Endothelial cell of umbilical vein (primary cell): ENCODE data around the gene PARN. TPM values are rescaled to one million over a fixed set of nuclear protein-coding genes. Genes with fewer than 3 reads are reported as not detected.

Source experiments
- BruUV-seq: library from RNA; stranded (reverse); fragments of 400-500 nt; replicated peaks from 2 replicates; lab custom pipeline; 2021; lab: Mats Ljungman, UMichigan
- CTCF ChIA-PET: fragments of 300-600, 350-600 bp; sonication (Branson Sonifier 250); formaldehyde crosslinking; loops from one replicate; lab custom pipeline; 2021; ENCODE audit warnings: antibody characterized with exemption, inconsistent platforms; lab: Charles Lee
- POLR2A ChIA-PET: fragments of 300-600, 350-600 bp; sonication (Branson Sonifier 250); formaldehyde crosslinking; loops from one replicate; lab custom pipeline; 2021; ENCODE audit warnings: antibody characterized with exemption, inconsistent platforms; lab: Charles Lee
- DNase-seq: peaks from one replicate; pipeline ENCODE4 v3.0.0-alpha.2; 2011; ENCODE audit warnings: low read depth, low spot score
- FAIRE-seq: peaks from 2 replicates; lab custom pipeline; 2011; peaks lifted over from hg19 to GRCh38; lab: Jason Lieb, UNC
- H2AFZ ChIP-seq: 2 replicates; pipeline ENCODE4 v1.6.0; 2012; ENCODE audit warnings: low read depth, low read length, control low read depth, inconsistent platforms
- H3K27ac ChIP-seq: 2 replicates; pipeline ENCODE4 v1.5.1; 2011; ENCODE audit warnings: low read depth, mild to moderate bottlenecking, control low read depth, low read length, moderate library complexity; ENCODE audit not compliant: insufficient read depth
- H3K27me3 ChIP-seq, 2 experiments: 2 replicates each; pipeline versions ENCODE4 v1.6.0 to v1.6.1; 2011; ENCODE audit warnings: low read length in 2 of 2, mixed read lengths in 1 of 2; ENCODE audit not compliant: control insufficient read depth in 2 of 2, insufficient read depth in 2 of 2
- H3K36me3 ChIP-seq, 2 experiments: 2 replicates in 1 of 2; 3 replicates in 1 of 2; pipeline ENCODE4 v1.5.1; 2011; ENCODE audit warnings: low read length in 2 of 2, mild to moderate bottlenecking in 1 of 2, moderate library complexity in 1 of 2; ENCODE audit not compliant: control insufficient read depth in 2 of 2, insufficient read depth in 2 of 2; ENCODE audit errors: extremely low read depth in 1 of 2
- H3K4me1 ChIP-seq: 3 replicates; pipeline ENCODE4 v1.5.1; 2011; ENCODE audit warnings: mild to moderate bottlenecking, low read length; ENCODE audit not compliant: control insufficient read depth, insufficient read depth; ENCODE audit errors: extremely low read depth
- H3K4me2 ChIP-seq: 2 replicates; pipeline ENCODE4 v1.6.1; 2011; ENCODE audit warnings: low read length, control low read depth, mixed read lengths; ENCODE audit not compliant: insufficient read depth
- H3K4me3 ChIP-seq, 3 experiments: fragments of 200-600 bp in 1 of 3; sonication (generic), shearing (Covaris generic) in 1 of 3; replicated peaks in 1 of 3; 2 replicates each; pipeline ENCODE4 v1.5.1; 2011 to 2016; ENCODE audit warnings: control low read depth in 3 of 3, low read length in 3 of 3, mild to moderate bottlenecking in 2 of 3, inconsistent platforms in 1 of 3, low read depth in 1 of 3, moderate library complexity in 1 of 3; ENCODE audit not compliant: insufficient read depth in 1 of 3
- H3K79me2 ChIP-seq: 2 replicates; pipeline ENCODE4 v1.6.0; 2012; ENCODE audit warnings: low read length, inconsistent platforms; ENCODE audit not compliant: control insufficient read depth, insufficient read depth
- H3K9ac ChIP-seq: replicated peaks from 2 replicates; pipeline ENCODE3; 2011; ENCODE audit warnings: low read length, control low read depth; ENCODE audit not compliant: insufficient read depth; ENCODE audit errors: extremely low read depth
- H3K9me1 ChIP-seq: replicated peaks from 3 replicates; pipeline ENCODE4 v1.6.0; 2011; ENCODE audit warnings: mild to moderate bottlenecking, low read length; ENCODE audit not compliant: control insufficient read depth, insufficient read depth; ENCODE audit errors: extremely low read depth
- H3K9me3 ChIP-seq: replicated peaks from 2 replicates; pipeline ENCODE4 v1.5.1; 2012; ENCODE audit warnings: low read length, inconsistent platforms; ENCODE audit not compliant: control insufficient read depth, insufficient read depth
- H4K20me1 ChIP-seq: replicated peaks from 2 replicates; pipeline ENCODE3; 2011; ENCODE audit warnings: mild to moderate bottlenecking, low read length; ENCODE audit not compliant: control insufficient read depth, insufficient read depth; ENCODE audit errors: extremely low read depth
- EZH2 ChIP-seq: IDR thresholded peaks from 2 replicates; pipeline ENCODE4 v1.6.1; 2012; ENCODE audit warnings: borderline replicate concordance, low read depth, mild to moderate bottlenecking, moderate library complexity, low read length, inconsistent platforms; ENCODE audit not compliant: severe bottlenecking
- FOS ChIP-seq: IDR thresholded peaks from 2 replicates; pipeline ENCODE4 v1.6.1; 2011; ENCODE audit warnings: mild to moderate bottlenecking, low read length, moderate library complexity, borderline replicate concordance; ENCODE audit not compliant: insufficient read depth
- GATA2 ChIP-seq: IDR thresholded peaks from 2 replicates; pipeline ENCODE4 v1.7.0; 2011; ENCODE audit warnings: low read depth, mild to moderate bottlenecking, moderate library complexity, mixed read lengths, low read length; ENCODE audit not compliant: insufficient read length, insufficient read depth
- JUN ChIP-seq: IDR thresholded peaks from 2 replicates; pipeline ENCODE4 v1.6.1; 2011; ENCODE audit warnings: borderline replicate concordance, low read depth; ENCODE audit not compliant: insufficient read length, insufficient read depth
- MYC ChIP-seq: IDR thresholded peaks from one replicate; pipeline ENCODE4 v1.6.1; 2011; ENCODE audit warnings: mild to moderate bottlenecking, low read depth, low read length
- POLR2A ChIP-seq: IDR thresholded peaks from 2 replicates; pipeline ENCODE4 v1.6.1; 2012; ENCODE audit warnings: low read depth, mild to moderate bottlenecking, control low read depth, low read length
- POLR2AphosphoS5 ChIP-seq: IDR thresholded peaks from 2 replicates; pipeline ENCODE4 v1.6.1; 2012; ENCODE audit warnings: low read depth, mild to moderate bottlenecking, control low read depth, low read length, moderate library complexity; ENCODE audit not compliant: insufficient read depth
- dilution Hi-C: fragments of 300-500 bp; cut with MboI; formaldehyde crosslinking; loops from one replicate; pipeline ENCODE4 v1.15.0; 2019; ENCODE audit warnings: low sequenced_read_pairs; ENCODE audit not compliant: extremely low pct_ligation_motif_present
- intact Hi-C: fragments of 100-400 bp; cut with micrococcal nuclease; formaldehyde crosslinking; loops from one replicate; pipeline ENCODE4 v1.10.0; 2022
- polyA plus RNA-seq, 4 experiments: library from polyadenylated mRNA; depleted of rRNA in 3 of 4; stranded (reverse) in 3 of 4; unstranded in 1 of 4; fragments of >200 nt; gene quantifications; 2 replicates each; pipeline versions ENCODE4 v1.2.1 to v1.2.3, GENCODE V29; 2011 to 2012; ENCODE audit warnings: missing spikeins in 1 of 4
- total RNA-seq: library from RNA; stranded (reverse); gene quantifications from 2 replicates; pipeline ENCODE4 v1.2.3, GENCODE V29; 2021
- TF ChIP-seq, protein P1 (sequence below): IDR thresholded peaks from 2 replicates; pipeline ENCODE4 v1.6.1; 2011; ENCODE audit not compliant: insufficient read depth, insufficient read length
- TF ChIP-seq, protein P2 (sequence below), 2 donors: IDR thresholded peaks; 1 replicate in 1 of 2; 2 replicates in 1 of 2; pipeline ENCODE4 v1.5.1; 2011; ENCODE audit warnings: low read length in 2 of 2, mild to moderate bottlenecking in 2 of 2, moderate library complexity in 2 of 2, control low read depth in 1 of 2, inconsistent platforms in 1 of 2, low read depth in 1 of 2; ENCODE audit not compliant: insufficient read depth in 1 of 2; ENCODE audit errors: extremely low read depth in 1 of 2

PARN gene
- total and polyA plus RNA-seq, 2 donors (not counting 3 experiments of a cell fraction or from before 2014, with no cell fraction given), result 16.9 to 24.6 TPM

DNA sequence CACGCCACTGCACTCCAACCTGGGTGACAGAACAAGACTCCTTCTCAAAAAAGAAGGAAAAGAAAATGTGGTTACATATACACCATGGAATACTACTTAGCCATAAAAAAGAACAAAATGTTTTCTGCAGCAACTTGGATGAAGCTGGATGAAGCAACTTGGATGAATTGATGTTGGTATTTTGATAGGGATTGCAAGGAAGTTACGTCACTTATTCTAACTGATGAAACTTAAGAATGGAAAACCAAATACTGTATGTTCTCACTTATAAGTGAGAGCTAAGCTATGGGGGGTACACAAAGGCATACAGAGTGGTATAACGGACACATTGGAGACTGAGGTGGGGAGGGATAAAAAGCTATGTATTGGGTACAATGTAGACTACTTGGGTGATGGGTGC is 46.6 kb upstream of the PARN start:
- H3K4me1 ChIP-seq, result no peaks in the 10 kb centered on the region
- no peak overlapping the region for H2AFZ ChIP-seq
- H3K9me3 ChIP-seq, result no peaks in the 10 kb centered on the region
- intact Hi-C loops (no loop called here), dilution Hi-C loops (no loop called here)
- CTCF ChIA-PET, result interaction anchor here (0.6 kb wide), 1 partner anchor 1082 kb away, joined by 3 read pairs; no protein-coding TSS in a partner anchor
- no peaks in the 10 kb centered on the region for H3K36me3 ChIP-seq
- no peak overlapping the region for H3K4me2 ChIP-seq
- no peaks in the 10 kb centered on the region for H3K9me1 ChIP-seq
- H3K4me3 ChIP-seq, result no peak overlapping the region
- TF ChIP-seq, protein P1, sequence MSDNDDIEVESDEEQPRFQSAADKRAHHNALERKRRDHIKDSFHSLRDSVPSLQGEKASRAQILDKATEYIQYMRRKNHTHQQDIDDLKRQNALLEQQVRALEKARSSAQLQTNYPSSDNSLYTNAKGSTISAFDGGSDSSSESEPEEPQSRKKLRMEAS, result no peak
- TF ChIP-seq POLR2AphosphoS5 (no peak), POLR2A (no peak), MYC (no peak), JUN (no peak), FOS (no peak), EZH2 (no peak), GATA2 (no peak)
- TF ChIP-seq, protein P2, sequence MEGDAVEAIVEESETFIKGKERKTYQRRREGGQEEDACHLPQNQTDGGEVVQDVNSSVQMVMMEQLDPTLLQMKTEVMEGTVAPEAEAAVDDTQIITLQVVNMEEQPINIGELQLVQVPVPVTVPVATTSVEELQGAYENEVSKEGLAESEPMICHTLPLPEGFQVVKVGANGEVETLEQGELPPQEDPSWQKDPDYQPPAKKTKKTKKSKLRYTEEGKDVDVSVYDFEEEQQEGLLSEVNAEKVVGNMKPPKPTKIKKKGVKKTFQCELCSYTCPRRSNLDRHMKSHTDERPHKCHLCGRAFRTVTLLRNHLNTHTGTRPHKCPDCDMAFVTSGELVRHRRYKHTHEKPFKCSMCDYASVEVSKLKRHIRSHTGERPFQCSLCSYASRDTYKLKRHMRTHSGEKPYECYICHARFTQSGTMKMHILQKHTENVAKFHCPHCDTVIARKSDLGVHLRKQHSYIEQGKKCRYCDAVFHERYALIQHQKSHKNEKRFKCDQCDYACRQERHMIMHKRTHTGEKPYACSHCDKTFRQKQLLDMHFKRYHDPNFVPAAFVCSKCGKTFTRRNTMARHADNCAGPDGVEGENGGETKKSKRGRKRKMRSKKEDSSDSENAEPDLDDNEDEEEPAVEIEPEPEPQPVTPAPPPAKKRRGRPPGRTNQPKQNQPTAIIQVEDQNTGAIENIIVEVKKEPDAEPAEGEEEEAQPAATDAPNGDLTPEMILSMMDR (IDR thresholded peaks at IDR 0.05; ENCODE audit: extremely low read depth in 1 of 2, insufficient read depth in 1 of 2, low read depth in 1 of 2, low read length in 2 of 2), result no peak
- no peak overlapping the region for H3K9ac ChIP-seq
- no TSS peak for BruUV-seq
- POLR2A ChIA-PET, result no interaction called here
- FAIRE-seq, result no peak
- no peaks in the 10 kb centered on the region for H4K20me1 ChIP-seq
- H3K27ac ChIP-seq, result no peak overlapping the region
- H3K27me3 ChIP-seq, result no peaks in the 10 kb centered on the region
- no peak for DNase-seq
- H3K79me2 ChIP-seq, result no peaks in the 10 kb centered on the region
